Activated CD8-positive, alpha-beta memory T cell treated with anti-CD3 and anti-CD28 coated beads for 1 hour (primary cell): Measurements from ENCODE around the gene RAP1GAP.

Experiments
- DNase-seq, 2 donors: peaks; one replicate each; pipeline ENCODE4 v3.0.0-alpha.2; 2020; ENCODE audit warnings: low read depth in 1 of 2; ENCODE audit errors: extremely low read depth in 1 of 2

RAP1GAP gene

DNA sequence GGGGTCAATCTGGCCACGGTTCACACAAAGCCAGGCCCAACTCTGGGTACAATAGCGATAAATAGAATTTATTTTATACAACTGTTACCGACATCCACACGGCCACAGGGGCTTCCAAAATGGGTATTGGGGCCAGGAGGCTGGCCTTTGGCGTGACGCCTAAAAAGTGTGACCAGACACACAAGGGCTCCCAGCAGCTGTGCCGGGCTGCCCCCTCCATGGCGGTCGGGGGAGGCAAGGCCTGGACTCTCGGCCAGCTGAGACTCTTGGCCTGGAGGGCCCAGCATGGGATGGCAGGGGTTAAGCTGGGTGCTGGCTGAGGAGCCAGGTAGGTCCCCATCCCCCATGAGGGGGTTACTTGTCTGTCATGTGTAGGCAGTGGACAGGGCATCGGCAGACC, 73.0 kb downstream of the RAP1GAP start:
- no peak for DNase-seq

DNA sequence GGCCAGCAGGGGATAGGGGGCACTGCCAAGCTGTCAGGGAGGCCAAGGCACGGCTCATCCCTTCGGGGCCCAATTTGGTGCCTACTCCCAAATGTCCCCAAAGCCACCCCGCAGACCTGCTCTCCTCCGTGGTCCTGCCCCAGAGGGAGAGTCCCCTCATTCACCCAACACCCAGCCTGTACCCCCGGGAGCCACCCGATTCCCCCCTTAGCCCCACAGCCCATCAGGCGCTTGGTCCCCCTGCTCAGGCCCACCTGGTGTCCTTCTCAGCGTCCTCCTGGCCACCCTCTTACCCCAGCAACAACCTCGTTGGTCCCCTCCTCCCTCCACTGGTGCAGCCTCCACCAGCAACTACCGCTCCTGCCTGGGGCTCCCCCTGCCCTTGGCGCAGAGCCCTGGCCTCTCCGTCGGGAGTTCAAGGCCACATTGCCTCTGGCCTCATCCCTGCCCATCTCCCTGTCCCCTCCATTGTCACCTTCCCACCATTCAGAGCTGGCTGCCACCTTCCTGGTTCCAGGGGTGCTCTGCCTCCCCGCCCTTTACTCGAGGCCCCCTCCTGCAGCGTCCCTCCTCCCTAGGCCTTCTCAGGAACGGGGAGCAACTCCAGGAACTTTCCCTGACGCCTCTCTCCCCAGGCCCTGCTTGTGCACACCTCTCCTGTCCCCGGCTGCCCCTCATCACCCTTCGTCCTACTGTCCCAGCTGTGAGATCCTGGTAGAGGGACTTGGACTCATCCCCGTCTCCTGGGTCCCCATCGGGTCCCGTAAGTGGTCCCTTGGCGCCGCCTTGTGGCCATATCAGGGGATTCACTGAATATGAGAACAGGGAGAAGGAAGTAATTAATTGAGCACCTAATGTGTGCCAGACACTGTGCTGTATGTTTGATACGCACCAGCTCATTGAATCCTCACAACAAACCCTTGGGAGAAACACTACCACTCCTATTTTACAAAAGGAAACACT, 73.9 kb downstream of the RAP1GAP start:
- no peak for DNase-seq

- DNase-seq, result no peak
Measured at GRCh38 chr1:21594501-21594900, 74.7 kb downstream of the RAP1GAP start.

DNA sequence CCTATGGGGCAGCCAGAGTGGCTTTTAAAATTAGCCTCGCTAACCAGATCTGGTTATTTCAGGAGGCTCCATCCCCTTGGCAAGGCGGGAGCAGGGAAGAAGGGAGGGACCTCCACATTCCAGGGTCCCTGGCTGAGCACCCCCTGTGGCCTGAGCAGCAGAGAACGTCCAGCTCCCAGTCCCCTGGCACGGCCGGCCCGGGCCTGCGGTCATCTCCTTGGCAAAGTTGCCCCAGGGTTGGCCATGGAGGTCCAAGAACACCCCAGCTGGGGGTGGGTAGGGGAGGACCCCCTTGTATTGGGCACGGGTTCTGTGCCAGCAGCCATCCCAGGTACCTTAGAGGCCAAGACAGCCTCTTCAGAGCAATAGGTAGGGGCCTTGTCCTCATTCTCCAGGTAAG, 75.9 kb downstream of the RAP1GAP start:
- no peak for DNase-seq

DNA sequence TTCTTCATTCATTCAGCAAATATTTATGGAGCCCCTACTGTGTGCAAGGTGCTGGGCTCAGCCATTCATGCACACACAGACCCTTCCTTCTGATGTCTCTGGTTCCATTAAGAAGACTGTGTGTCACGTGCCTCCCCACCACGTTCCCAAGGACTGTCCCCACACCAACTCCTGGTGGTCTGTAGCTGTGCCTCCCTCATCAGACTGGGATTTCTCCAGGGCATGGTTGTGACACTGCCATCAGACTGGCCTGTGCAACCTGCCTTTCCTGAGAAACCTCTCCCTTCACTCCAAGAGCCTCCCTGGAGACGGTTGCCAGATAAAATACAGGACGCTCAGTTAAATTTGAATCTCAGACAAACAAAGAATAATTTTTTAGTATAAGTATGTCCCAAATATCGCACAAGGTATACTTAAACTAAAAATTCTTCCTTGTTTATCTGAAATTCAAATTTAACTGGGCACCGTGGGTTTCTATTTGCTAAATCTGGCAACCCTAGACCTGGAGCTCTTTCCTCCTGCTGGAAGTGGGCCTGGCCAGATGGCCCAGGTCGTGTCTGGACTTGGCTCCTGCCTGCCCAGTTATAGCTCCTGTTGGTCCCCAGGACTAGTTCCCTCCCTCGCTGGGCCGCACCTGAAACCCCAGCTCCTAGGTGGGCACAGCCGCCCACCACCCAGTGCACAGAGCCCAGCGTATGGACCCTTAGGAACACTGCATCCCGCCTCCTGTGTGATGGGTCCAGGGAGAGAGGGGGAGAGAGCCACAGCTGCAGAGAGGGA, 76.9 kb downstream of the RAP1GAP start:
- no peak for DNase-seq

DNA sequence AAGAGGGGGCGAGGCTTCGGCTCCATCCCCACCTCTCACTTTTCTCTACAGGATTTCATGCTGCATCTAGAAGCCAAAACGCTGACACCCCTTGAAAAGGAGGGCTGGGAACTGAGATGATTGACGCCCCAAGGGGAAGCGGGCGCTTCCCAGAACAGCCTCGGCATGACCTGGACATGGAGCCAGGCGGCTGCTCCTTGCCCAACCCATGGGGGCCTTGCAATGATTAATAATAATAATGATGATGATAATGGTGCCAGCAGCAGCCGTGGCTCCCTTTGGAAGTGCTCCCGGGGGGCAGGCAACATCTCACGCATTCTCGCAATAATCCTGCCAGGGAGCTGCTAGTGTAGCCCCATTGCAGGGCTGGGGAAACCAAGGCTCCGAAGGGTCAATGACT, 78.2 kb downstream of the RAP1GAP start:
- no peak for DNase-seq

DNA sequence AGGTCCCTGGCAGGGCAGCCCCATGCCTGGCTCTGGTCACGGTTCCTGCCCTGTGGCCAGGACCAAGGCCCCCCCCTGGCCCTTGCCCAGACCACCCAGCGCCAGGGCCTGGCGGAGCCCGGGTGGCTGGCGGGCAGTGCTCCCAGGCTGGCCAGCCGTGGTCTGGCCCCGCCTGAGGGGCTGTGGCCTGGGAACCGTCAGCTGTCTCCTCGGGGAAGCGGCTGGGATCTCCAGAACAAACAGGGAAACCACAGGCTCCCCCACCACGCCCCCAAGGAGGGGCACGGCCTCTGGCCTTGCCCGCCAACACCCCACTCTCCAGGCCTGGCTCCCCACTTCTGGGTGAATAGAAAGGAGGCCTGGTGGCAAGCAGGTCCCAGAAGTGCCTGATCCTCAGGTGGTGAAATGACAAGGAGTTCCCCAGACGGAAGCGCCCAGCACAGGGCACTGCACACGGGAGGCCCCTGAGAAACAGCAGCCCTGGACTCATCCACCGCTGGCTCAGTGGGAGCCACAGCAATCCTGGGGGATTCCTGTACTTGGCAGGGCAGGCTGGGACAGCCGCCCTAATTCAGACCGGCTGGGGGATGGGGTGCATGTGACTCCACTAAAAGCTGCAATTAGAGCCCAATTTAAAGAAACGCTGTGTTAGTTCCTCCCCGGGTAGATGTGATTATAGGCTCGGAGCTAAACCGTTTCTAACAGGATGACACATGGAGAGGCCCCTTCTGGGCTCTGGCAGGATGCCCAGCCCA, 78.9 kb downstream of the RAP1GAP start:
- no peak for DNase-seq

DNA sequence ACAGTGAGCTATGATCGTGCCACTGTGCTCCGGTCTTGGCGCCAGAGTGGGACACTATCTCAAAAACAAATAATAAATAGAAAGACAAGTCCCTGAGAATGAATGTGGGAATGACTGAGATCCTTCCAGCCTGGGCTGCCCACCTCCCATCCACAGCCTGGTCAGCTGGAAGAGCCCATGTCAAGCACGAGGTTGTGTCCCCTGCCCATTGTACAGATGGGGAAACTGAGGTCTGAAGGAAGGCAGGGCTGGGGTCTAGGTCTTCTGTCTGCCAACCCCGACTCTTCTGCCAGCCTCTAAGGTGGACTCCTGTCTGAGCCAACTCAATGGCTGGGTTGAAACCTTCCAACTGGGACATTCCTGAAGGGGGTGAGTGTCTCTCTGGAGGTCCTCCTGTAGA, 79.5 kb downstream of the RAP1GAP start:
- no peak for DNase-seq

DNA sequence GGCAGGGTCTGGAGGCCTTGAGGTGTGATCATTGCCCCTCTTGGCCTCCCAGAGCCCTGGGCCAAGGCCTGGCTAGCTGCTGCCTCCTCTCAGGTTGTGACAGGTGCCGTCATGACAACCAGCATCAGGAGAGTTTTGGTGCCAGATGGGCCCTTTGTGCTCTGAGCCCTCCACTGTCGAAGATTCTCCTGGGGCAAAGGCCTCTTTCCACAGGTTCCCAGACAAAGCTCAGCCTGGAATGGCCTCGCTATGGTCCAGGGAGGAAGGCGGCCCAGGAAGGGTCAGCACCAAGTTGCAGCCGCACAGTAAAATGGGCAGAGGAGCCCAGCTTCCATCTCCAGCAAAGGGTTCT, 81.6 kb downstream of the RAP1GAP start:
- no peak for DNase-seq

DNA sequence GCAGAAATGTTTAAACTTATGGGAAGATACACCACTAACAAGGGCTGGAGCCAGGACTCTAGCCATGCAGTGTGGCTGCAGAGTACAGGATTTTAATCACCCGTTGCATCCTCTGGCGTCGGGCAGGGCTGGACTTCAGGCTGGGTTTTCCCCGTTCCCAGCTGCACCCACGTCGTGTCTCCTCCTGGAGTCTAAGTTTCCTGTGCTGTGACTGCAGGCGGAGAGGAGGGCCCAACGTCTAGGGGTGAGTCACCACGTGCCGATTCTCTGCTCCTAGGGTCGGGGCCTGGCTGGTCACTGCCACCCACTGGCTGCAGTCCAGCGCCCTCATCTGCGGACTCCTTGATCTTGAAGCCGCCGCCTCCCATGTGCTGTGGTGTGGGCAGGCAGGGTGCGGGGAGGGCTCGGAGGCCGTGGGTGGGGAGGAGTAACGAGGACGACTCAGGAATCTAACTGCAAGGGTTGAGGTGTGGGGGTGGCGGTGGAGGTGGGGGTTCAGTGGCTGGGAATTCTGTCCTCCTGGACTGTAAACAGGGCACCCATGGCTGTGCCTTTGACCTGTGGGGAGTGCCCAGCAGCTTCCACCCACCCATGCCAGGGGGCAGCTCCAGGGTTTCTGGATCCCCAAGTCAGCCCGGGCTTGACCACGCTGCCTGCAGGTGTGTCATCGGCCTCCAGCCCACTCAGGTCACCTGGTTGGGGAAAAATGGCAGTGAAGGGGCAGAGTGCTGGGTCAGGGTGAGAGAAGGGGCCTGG, 82.1 kb downstream of the RAP1GAP start:
- no peak for DNase-seq

DNA sequence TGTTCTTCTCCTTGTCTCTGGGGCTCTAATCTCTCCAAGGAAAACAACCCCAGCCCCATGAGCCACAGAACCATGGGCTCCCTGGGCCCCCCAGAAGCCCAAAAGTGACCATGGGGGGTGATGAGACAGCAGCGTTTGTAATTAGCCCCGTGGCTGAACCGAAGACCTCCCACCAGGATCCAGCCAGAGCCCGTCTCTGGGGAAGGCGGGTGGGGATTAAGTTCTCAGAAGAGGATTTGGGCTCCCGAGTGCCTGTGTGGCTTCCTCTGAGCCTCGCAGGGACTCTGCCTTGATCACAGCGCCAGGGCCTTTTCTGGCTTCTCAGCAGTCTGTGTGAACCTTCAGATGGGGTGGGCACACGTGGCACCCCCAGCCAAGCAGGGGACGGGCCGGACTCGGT, 82.9 kb downstream of the RAP1GAP start:
- DNase-seq, result no peak

- no peak for DNase-seq
Measured at GRCh38 chr1:21585037-21585436, 84.1 kb downstream of the RAP1GAP start.

DNA sequence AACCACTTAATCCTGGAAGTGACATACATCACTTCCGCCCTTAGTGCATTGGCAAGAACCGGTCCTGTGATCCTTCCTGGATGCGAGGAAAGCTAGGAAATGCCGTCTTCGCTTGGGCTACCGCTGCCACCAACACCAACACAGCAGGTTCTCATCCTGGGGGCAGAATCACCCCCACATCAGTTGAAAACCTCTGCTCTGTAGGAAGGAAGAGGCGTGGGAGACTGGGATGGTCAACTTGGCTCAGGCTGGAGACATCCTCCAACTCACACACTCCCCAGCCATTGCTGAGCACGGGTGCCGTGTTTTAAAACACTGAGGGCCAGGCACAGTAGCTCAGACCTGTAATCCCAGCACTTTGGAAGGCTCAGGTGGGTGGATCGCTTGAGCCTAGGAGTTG, 85.1 kb downstream of the RAP1GAP start:
- no peak for DNase-seq

DNA sequence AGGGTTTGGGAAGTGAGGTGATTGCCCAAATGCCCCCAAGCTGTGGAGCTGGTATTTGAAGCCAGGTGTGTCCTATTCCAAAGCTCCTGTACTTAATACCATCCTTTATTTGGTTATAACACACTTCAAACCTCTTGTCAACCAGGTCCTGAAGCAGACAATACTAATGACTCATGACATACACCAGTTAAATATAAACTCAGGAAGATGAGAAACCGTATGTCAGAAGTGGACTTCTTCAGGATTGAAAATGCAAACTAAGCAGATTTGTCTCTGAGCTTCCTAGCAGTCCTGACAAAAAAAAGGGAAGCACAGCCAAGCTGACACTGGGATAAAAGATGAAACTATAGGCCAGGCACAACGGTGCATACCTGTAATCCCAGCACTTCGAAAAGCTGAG, 89.4 kb downstream of the RAP1GAP start:
- DNase-seq, result no peak

DNA sequence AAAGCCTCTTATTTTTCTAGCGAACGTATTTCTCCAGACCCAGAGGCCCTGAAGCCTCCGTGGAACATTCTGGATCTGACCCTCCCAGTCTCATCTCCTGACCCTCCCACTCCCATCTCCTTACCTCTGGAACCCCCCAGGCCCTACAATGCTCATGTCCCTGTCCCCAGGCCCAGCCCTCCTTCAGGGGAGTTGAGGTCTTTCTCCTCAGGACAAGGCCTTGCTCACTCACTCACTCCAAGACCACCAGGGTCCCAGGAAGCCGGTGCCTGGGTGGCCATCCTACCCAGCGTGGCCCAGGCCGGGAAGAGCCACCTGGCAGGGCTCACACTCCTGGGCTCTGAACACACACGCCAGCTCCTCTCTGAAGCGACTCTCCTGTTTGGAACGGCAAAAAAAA, 91.2 kb downstream of the RAP1GAP start:
- no peak for DNase-seq

DNA sequence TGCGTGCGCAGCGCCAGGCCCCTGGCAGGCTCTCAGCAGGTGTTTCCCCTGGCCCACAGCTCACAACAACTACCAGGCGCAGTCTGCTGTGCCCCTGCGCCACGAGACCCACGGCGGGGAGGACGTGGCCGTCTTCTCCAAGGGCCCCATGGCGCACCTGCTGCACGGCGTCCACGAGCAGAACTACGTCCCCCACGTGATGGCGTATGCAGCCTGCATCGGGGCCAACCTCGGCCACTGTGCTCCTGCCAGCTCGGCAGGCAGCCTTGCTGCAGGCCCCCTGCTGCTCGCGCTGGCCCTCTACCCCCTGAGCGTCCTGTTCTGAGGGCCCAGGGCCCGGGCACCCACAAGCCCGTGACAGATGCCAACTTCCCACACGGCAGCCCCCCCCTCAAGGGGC, 91.8 kb downstream of the RAP1GAP start:
- no peak for DNase-seq

- DNase-seq, result no peak
Measured at GRCh38 chr1:21576798-21577187, 92.4 kb downstream of the RAP1GAP start.

GRCh38 chr1:21576031-21576797, 92.9 kb downstream of the RAP1GAP start:
- DNase-seq, result no peak

DNA sequence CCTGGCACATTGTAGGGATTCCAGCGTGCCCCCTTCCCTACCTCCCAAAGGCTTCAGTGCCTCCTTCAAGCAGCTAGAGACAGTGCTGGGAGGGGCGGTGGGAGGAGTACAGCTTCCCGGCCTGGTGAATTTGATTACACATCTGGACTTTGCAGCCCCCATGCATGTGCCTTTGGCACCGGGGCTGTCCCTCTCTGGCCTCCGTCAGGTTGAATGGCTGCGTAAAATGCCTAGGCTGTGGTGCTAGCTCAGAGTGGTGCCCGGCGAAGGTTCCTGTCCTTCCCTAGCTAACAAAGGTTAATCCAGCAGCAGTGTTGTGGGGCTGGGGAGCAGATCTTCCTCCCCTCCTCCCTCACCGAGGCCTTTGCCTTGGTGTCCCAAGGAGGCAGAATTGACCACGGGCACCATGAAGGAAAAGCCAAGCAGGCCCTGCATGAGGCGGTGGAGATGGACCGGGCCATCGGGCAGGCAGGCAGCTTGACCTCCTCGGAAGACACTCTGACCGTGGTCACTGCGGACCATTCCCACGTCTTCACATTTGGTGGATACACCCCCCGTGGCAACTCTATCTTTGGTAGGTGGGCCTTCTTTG, 93.7 kb downstream of the RAP1GAP start:
- DNase-seq, result no peak
